H1 (cell line): ENCODE data around the gene CACNA1C. TPM values are rescaled to one million over a fixed set of nuclear protein-coding genes. Genes with fewer than 3 reads are reported as not detected.

Experiments used
- CHD7 ChIP-seq: fragments of 300-600 bp; sonication (generic); IDR thresholded peaks from 2 replicates; pipeline ENCODE4 v1.7.1; 2012; ENCODE audit warnings: low read length, moderate library complexity, mild to moderate bottlenecking, inconsistent platforms; ENCODE audit not compliant: insufficient replicate concordance
- KDM5A ChIP-seq: fragments of 200-600 bp; IDR thresholded peaks from 2 replicates; pipeline ENCODE4 v1.7.1; 2012; ENCODE audit warnings: mild to moderate bottlenecking, low read length, inconsistent platforms, mixed read lengths
- polyA plus RNA-seq, 7 experiments: library from polyadenylated mRNA; depleted of rRNA in 3 of 7; stranded (reverse) in 5 of 7; unstranded in 2 of 7; fragments of >200 nt in 5 of 7; fragments of 200-250 nt in 2 of 7; gene quantifications; 1 replicate in 5 of 7; 2 replicates in 1 of 7; 4 replicates in 1 of 7; pipeline versions ENCODE4 v1.2.1 to v1.2.3, GENCODE V29; 2011 to 2013; ENCODE audit warnings: missing spikeins in 2 of 7, mixed read lengths in 2 of 7
- total RNA-seq: library from RNA; stranded (reverse); fragmentation: NEBNext Ultra II Directional; extraction: Animal tissue kit (Norgen Biotek cat#: 25700); gene quantifications from 2 replicates; pipeline ENCODE4 v1.2.1, GENCODE V29; 2021

Gene CACNA1C
- total and polyA plus RNA-seq, 2 of the 8 experiments (the other 6 are each of a cell fraction or from before 2014, with no cell fraction given): 1.3 TPM

DNA sequence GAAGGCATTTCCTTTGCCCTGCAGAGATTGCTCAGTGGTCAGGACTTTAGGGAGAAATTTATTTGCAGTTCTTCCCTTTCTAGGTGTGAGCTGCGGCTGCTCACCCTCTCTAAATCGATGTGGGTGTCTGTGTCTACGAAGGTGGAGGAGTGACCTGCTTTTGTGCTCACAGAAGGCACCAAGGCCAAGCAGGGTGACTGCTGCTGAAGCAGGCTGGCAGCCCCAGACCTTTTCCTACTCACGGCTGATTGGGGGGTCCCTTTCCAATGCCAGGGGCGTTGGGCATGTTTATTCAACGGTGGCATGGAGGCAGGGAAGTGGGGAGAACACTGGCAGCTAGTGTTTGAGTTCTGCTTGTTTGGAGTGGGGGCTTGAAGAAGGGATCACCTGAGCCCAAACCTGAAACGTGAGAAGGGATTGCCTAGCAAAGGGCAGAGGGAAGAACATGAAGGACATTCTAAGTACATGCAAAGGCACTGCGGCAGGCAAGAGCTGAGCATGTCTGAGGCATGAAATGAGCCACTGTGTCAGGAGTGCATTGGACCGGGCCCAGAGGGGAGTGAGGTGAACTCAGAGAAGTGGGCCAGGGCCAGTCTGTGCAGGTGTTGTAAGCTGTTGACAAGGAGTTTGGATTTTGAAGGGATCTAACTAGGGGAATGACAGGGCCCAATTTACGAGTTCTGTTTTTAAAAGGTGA lies 56.3 kb downstream of the CACNA1C start (continued):
- TF ChIP-seq CHD7 (no peak), KDM5A (no peak)
